HepG2 (cell line): ENCODE data around the gene DLX5. TPM values are rescaled to one million over a fixed set of nuclear protein-coding genes. Genes with fewer than 3 reads are reported as not detected.

Experiments used
- ATAC-seq: fragments of 200-7000 bp; cut with Tn5 transposase; 3 replicates; pipeline ENCODE4 v1.9.1; 2020; ENCODE audit warnings: mild to moderate bottlenecking, moderate library complexity
- BruUV-seq: library from RNA; stranded (reverse); fragments of 400-500 nt; replicated peaks from 2 replicates; lab custom pipeline; 2021; lab: Mats Ljungman, UMichigan
- CTCF ChIA-PET: fragments of 300-600 bp; formaldehyde crosslinking; extraction: SDS; loops from one replicate; lab custom pipeline; 2021; ENCODE audit warnings: low total read pairs, inconsistent platforms, low intra/inter-chr PET ratio; lab: Yijun Ruan, JAX
- POLR2A ChIA-PET: fragments of 350-600 bp; sonication (Branson Sonifier 250); formaldehyde crosslinking; loops from one replicate; lab custom pipeline; 2020; ENCODE audit warnings: antibody characterized with exemption, inconsistent platforms; lab: Yijun Ruan, JAX
- DNase-seq: peaks from one replicate; pipeline ENCODE4 v3.0.0-alpha.2; 2015; ENCODE audit warnings: low spot score
- FAIRE-seq: peaks from 3 replicates; lab custom pipeline; 2011; peaks lifted over from hg19 to GRCh38; lab: Jason Lieb, UNC
- H2AFZ ChIP-seq: one replicate; pipeline ENCODE4 v1.6.1; 2011; ENCODE audit warnings: low read length, inconsistent platforms
- H3K27ac ChIP-seq: fragments of 300-600 bp; 3 replicates; pipeline ENCODE4 v1.8.0; 2011; ENCODE audit warnings: mixed run types, mild to moderate bottlenecking, mixed read lengths, low read length, inconsistent platforms; ENCODE audit not compliant: insufficient read depth; ENCODE audit errors: extremely low read length
- H3K27me3 ChIP-seq, 2 experiments: fragments of 200-600 bp in 1 of 2; 2 replicates in 1 of 2; 3 replicates in 1 of 2; pipeline versions ENCODE4 v1.6.0 to v1.8.0; 2011; ENCODE audit warnings: low read length in 2 of 2, mild to moderate bottlenecking in 2 of 2, moderate library complexity in 2 of 2, inconsistent platforms in 1 of 2; ENCODE audit not compliant: insufficient read depth in 2 of 2, control insufficient read depth in 1 of 2
- H3K36me3 ChIP-seq, 2 experiments: fragments of 200-600 bp in 1 of 2; replicated peaks in 1 of 2; 2 replicates in 1 of 2; 3 replicates in 1 of 2; pipeline versions ENCODE4 v1.5.1 to v1.8.0; 2011; ENCODE audit warnings: low read length in 2 of 2, inconsistent platforms in 1 of 2; ENCODE audit not compliant: insufficient read depth in 2 of 2, control insufficient read depth in 1 of 2
- H3K4me1 ChIP-seq: 2 replicates; pipeline ENCODE4 v1.5.1; 2012; ENCODE audit warnings: low read length, inconsistent platforms; ENCODE audit not compliant: insufficient read depth
- H3K4me2 ChIP-seq: 2 replicates; pipeline ENCODE4 v1.6.0; 2011; ENCODE audit warnings: low read depth, low read length, inconsistent platforms
- H3K4me3 ChIP-seq, 3 experiments: fragments of 200-600 bp in 1 of 3; sonication (generic), shearing (Covaris generic) in 1 of 3; replicated peaks in 1 of 3; 2 replicates each; pipeline ENCODE4 v1.5.1; 2011 to 2016; ENCODE audit warnings: low read length in 3 of 3, inconsistent platforms in 2 of 3, low read depth in 2 of 3, mild to moderate bottlenecking in 2 of 3, control low read depth in 1 of 3, mixed read lengths in 1 of 3; ENCODE audit not compliant: insufficient read depth in 1 of 3
- H3K79me2 ChIP-seq: one replicate; pipeline ENCODE4 v1.6.1; 2011; ENCODE audit warnings: low read length, inconsistent platforms; ENCODE audit not compliant: insufficient read depth
- H3K9ac ChIP-seq: 2 replicates; pipeline ENCODE4 v1.6.0; 2011; ENCODE audit warnings: mild to moderate bottlenecking, low read depth, low read length, inconsistent platforms; ENCODE audit not compliant: insufficient read depth
- H3K9me3 ChIP-seq: 2 replicates; pipeline ENCODE4 v1.5.1; 2012; ENCODE audit warnings: mild to moderate bottlenecking, low read length
- H4K20me1 ChIP-seq: 2 replicates; pipeline ENCODE4 v1.6.0; 2011; ENCODE audit warnings: inconsistent platforms, mild to moderate bottlenecking, low read length, moderate library complexity; ENCODE audit not compliant: insufficient read depth
- CSRNP1 ChIP-seq: sonication (generic); formaldehyde crosslinking; IDR thresholded peaks from 2 replicates; pipeline ENCODE4 v1.8.1; 2023; ENCODE audit warnings: mild to moderate bottlenecking, missing genetic modification reagents
- MAFK ChIP-seq, 2 experiments: IDR thresholded peaks in 1 of 2; conservative IDR thresholded peaks in 1 of 2; 2 replicates each; pipeline ENCODE4 v1.6.1; 2011; ENCODE audit warnings: improper control_type of control experiment in 2 of 2, low read length in 2 of 2
- ZNF773 ChIP-seq: sonication (generic); formaldehyde crosslinking; IDR thresholded peaks from 2 replicates; pipeline ENCODE4 v1.4.0; 2020; ENCODE audit warnings: missing genetic modification reagents, borderline replicate concordance
- WGBS: methylation state at CpG from one replicate; pipeline ENCODE4 v1.1.6; 2017; ENCODE audit warnings: low lambda C conversion rate; 5-methylcytosine and 5-hydroxymethylcytosine counted together
- in situ Hi-C: cut with HindIII; loops from 2 replicates; pipeline ENCODE4 v1.10.0; 2017; ENCODE audit warnings: low pct_unique_long_range_greater_than_20kb; ENCODE audit not compliant: extremely low pct_ligation_motif_present
- intact Hi-C: fragments of 100-400 bp; cut with micrococcal nuclease; formaldehyde crosslinking; loops from one replicate; pipeline ENCODE4 v1.10.0; 2022; ENCODE audit not compliant: unreplicated experiment
- polyA plus RNA-seq, 8 experiments: library from polyadenylated mRNA; depleted of rRNA in 3 of 8; stranded (reverse) in 7 of 8; unstranded in 1 of 8; fragments of >200 nt; fragmentation: Illumina TruSeq in 4 of 8; extraction: Trizol in 4 of 8; gene quantifications; 2 replicates each; pipeline versions ENCODE4 v1.2.1 to v1.2.3, GENCODE V29; 2011 to 2016; ENCODE audit warnings: low read depth in 4 of 8, missing spikeins in 1 of 8, mixed read lengths in 1 of 8; ENCODE audit not compliant: insufficient read depth in 1 of 8
- total RNA-seq, 5 experiments: library from RNA; depleted of rRNA; stranded (reverse); fragments of >200 nt; fragmentation: Illumina TruSeq; extraction: Trizol; gene quantifications; 2 replicates each; pipeline ENCODE4 v1.2.3, GENCODE V29; 2016; ENCODE audit warnings: low read depth in 1 of 5

DLX5 gene
- total and polyA plus RNA-seq, 2 of the 13 experiments (the other 11 are each of a cell fraction or from before 2014, with no cell fraction given), result not detected

- TF ChIP-seq CSRNP1 (CRISPR knock-in tag), result no peak
Measured at GRCh38 chr7:97027427-97028234, 3.0 kb upstream of the DLX5 start (continued).

- Histone ChIP-seq H3K4me2 (peak overlapping the region; percentile 98), H2AFZ (peak overlapping the region; percentile 81), H3K79me2 (no peaks in the 10 kb centered on the region), H3K4me3 (peak overlapping the region; percentile 53 to 77 (median 68)), H3K27ac (no peak overlapping the region), H3K27me3 (peaks cover 0 to 42% of the 10 kb centered on the region in 2 experiments; a peak in 4 of 5 replicates), H3K4me1 (peaks cover 24% of the 10 kb centered on the region), H4K20me1 (no peaks in the 10 kb centered on the region), H3K9ac (peak overlapping the region; percentile 35; the same call in 1 of the 2 replicates), H3K9me3 (no peaks in the 10 kb centered on the region), H3K36me3 (no peaks in the 10 kb centered on the region)
- in situ Hi-C loops, result loop anchor here (10.0 to 25.0 kb wide), 4 partner anchors 242 to 1115 kb away; no protein-coding TSS in a partner anchor
- BruUV-seq, result no TSS peak
- intact Hi-C loops, result loop anchor here (1.0 to 10.0 kb wide), 6 partner anchors 249 to 1110 kb away; no protein-coding TSS in a partner anchor
- WGBS, result 66% methylated on average over 17 of the region's 17 CpGs
- ChIA-PET CTCF (interaction anchor here (1.3 to 2.7 kb wide), 4 partner anchors 249 to 951 kb away, joined by 6 to 15 read pairs (median 10); no protein-coding TSS in a partner anchor), POLR2A (interaction anchor here (1.3 to 1.4 kb wide), 2 partner anchors 10 to 21 kb away, joined by 9 to 16 read pairs; partner anchors contain the start of gene DLX6)
- FAIRE-seq, result no peak
- DNase-seq, result no peak
- TF ChIP-seq ZNF773 (CRISPR knock-in tag) (no peak), MAFK (conservative IDR thresholded peaks at IDR 0.05 in 1 of 2, IDR thresholded peaks at IDR 0.05 in 1 of 2; ENCODE audit: low read length in 2 of 2) (peak; percentile 20 to 34; a peak in 2 of 4 replicates)
- ATAC-seq, result no peak
Measured at GRCh38 chr7:97026715-97027426, 2.2 kb upstream of the DLX5 start.
